GM19240 (cell line): ENCODE results near the gene XIRP1.
"Not testable (repeated sequence)": the region's sequence is repeated elsewhere in the genome, so short reads cannot be mapped to it uniquely, and the experiment has no call there.

ENCODE experiments used
- DNase-seq: peaks from one replicate; pipeline ENCODE4 v3.0.0; 2011; ENCODE audit warnings: low spot score; ENCODE audit not compliant: insufficient read length

The XIRP1 gene, protein sequence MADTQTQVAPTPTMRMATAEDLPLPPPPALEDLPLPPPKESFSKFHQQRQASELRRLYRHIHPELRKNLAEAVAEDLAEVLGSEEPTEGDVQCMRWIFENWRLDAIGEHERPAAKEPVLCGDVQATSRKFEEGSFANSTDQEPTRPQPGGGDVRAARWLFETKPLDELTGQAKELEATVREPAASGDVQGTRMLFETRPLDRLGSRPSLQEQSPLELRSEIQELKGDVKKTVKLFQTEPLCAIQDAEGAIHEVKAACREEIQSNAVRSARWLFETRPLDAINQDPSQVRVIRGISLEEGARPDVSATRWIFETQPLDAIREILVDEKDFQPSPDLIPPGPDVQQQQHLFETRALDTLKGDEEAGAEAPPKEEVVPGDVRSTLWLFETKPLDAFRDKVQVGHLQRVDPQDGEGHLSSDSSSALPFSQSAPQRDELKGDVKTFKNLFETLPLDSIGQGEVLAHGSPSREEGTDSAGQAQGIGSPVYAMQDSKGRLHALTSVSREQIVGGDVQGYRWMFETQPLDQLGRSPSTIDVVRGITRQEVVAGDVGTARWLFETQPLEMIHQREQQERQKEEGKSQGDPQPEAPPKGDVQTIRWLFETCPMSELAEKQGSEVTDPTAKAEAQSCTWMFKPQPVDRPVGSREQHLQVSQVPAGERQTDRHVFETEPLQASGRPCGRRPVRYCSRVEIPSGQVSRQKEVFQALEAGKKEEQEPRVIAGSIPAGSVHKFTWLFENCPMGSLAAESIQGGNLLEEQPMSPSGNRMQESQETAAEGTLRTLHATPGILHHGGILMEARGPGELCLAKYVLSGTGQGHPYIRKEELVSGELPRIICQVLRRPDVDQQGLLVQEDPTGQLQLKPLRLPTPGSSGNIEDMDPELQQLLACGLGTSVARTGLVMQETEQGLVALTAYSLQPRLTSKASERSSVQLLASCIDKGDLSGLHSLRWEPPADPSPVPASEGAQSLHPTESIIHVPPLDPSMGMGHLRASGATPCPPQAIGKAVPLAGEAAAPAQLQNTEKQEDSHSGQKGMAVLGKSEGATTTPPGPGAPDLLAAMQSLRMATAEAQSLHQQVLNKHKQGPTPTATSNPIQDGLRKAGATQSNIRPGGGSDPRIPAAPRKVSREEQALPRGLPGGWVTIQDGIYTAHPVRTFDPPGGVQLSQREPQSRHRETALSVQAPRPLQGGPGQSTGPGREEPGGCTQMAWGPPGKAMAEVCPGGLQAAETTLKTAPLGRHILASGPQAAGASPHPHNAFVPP (N-terminal part only)

DNA sequence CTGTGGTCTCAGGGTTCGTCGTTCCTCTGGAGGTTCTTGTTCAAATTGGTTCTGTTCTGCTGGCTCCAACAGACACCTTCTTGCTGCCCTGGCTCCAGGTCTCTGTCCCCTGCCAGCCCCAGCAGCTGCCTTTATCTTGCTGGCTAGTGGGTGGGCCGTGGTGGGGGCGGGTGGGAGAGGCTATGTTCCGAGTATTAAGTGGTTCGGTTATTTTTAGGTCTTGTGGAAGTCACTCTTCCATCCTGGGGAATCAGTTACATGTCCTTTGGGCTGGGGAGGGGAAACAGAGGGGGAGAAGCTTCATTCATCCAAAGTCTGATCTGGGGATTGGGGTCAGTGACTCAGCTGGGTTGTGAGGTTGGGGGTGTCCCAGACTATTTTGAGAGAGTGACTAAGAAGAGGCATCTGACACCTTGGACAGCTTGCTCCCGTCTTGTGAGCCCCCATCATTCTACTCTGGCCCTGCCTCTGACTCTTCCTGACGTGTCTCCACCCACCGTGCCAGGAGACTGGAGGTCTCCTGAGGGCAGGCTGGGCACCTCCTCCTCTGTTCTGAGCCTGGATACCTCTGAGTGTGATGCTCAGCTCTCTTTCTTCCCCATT is at the start of gene XIRP1:
Gene XIRP1 (minus strand): TSS at position 106 of the 603 bp plus-strand sequence. CDS start 3,150 bp downstream, outside the sequence.
- DNase-seq = no peak

DNA sequence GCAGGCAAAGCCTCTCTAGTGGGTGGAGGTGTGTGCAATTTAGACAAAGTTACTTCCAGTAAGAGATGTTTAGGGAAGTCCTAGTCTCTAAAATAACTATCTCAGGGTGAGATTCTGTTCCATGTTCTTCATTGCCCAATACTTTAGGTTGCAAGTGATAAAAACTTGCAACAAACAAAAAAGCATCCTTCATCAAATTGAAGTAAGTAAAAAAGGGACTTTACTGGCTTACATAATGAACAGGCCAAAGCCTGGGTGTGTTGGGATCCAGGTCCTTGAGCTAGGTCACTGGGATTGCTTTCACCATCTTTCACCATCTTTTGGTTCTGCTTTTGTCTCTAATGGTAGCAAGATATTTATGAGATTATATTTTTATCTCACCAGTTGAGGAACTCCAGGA is 49.2 kb upstream of the XIRP1 start:
- DNase-seq = no peak

DNA sequence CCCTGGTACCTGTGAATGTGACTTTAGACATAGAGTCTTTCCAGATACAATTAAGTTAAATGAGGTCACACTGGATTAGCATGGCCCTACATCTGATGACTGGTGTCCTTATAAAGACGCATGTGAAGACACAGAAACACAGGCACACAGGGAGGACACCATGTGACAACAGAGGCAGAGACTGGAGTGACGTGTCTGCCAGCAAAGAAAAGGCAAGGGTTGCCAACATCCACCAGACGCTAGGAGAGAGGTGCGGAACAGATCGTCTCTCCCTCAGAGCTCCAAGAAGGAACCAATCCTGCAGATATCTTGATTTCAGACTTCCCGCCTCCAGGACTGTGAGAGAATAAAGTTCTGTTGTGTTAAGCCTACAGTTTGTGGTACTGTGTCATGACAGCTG is 44.6 kb upstream of the XIRP1 start:
- no peak for DNase-seq

DNA sequence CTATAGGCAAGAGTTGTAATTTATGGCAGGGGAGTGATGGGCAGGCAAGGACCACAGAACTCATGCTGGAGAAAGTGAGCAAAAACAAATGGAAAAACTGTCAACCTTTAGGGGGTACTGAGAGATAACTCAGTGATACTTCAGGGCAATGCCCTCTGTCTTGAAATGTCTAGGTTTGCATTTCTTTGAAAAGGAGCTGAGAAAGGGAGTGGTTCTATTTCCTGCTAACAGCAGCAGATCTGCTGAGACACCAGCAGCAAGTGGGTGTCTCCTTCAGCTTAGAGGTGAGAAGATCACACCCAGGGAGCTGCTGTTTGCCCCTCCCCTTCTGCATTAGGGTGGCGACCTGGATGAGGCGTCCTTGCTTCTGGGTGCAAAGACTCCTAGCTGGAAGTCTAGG is 42.3 kb upstream of the XIRP1 start:
- DNase-seq = no peak

DNA sequence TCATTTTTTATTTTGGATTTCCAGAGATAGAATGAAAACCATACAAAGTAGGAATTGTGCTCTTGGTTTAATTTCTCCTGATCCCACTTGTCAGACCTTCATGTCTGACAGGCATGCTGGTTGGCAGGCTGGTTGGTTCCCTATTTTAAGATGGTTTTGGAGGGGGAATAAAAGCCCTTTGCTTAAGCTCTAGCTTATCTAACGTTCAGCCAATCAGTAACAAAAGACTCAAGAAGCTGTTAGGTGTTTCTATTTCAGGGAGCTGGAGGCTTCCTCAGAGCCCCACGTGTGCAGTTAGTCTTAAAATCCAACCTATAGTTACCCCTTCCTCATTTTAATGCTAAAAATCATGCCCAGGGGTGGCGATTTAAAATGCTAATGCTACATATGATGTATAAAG is 40.5 kb upstream of the XIRP1 start:
- no peak for DNase-seq

DNA sequence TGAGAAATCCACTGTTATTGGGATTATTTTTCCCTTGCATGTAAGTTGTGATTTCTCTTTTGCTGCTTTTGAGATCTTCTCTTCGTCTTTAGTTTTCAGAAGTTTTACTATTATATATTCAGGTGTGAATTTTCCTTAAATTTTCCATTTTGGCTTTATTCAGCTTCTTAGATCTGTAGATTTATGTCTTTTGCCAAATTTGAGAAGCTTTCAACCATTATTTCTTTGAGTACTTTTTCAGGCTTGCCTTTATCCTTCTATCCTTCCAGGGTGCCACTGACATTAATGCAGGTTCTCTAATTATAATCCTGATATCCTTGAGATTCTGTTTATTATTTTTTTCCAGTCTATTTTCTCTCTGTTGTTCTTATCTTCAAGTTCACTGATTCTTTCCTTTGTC is 38.1 kb upstream of the XIRP1 start:
- no peak for DNase-seq

DNA sequence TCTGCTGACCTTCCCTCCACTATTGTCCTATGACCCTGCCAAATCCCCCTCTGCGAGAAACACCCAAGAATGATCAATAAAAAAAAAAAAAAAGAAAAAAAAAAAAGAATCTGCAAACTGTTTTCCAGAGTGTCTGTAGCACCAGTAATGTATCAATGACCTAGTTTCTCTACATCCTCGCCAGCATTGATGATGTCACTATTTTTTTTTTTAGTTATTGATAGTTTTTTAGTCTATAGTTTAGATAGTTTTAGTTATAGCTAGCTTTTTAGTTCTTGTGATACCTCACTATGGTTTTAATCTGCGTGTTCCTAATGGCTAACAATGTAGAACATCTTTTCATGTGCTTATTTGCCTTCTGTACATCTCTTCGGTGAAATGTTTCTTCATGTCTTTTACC is 36.1 kb upstream of the XIRP1 start:
- DNase-seq = no peak

DNA sequence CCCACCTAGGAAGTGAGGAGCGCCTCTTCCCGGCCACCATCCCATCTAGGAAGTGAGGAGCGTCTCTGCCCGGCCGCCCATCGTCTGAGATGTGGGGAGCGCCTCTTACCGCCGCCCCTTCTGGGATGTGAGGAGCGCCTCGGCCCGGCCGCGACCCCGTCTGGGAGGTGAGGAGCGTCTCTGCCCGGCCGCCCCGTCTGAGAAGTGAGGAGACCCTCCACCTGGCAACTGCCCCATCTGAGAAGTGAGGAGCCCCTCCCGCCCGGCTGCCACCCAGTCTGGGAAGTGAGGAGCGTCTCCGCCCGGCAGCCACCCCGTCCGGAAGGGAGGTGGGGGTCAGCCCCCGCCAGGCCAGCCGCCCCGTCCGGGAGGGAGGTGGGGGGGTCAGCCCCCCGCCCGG is 35.2 kb upstream of the XIRP1 start:
- DNase-seq = not testable (repeated sequence)

DNA sequence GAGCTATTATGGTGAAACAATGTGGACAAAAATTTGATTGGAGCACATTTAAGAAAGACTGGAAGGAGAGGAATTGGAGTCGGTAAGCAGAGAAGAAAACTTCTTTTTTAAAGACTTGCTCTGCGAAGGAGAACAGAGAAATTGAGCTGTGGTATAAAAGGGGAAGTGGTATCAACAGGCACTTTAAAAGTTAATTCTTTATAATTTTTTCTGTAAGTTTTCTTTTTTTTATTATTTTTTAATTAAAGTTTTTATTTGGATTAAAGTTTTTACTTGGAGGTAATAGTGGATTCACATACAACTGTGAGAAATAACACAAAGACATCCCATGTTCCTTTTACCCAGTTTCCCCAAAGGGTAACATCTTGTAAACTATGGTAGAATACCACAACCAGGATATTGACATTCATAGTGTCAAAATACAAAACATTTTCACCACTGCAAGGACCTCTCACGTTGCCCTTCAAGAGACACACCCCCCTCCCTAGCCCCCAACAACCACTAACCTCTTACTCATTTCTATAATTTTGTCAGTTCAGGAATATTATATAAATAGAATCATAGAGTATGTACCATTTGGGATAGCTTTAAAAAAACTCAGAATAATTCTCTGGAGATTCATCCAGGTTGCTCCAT is 33.8 kb upstream of the XIRP1 start:
- no peak for DNase-seq

DNA sequence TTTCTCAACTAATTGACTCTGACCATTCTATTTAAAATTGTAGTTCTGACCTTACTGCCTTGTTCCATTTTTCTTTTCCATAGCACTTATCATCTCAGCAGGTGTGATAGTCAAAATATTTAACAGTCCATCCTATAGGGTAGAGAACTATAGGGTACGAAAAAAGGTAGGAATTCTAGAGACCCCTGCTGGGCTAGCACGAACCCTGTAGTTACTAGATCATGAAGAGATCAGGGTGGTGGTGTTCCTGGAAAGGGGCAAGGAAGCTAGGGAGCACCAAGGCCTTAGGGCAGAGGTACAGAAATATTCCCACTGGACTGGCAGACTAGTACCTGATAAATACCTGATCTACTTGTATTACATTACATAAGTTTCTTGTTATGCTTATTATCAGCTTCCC is 31.9 kb upstream of the XIRP1 start:
- no peak for DNase-seq

DNA sequence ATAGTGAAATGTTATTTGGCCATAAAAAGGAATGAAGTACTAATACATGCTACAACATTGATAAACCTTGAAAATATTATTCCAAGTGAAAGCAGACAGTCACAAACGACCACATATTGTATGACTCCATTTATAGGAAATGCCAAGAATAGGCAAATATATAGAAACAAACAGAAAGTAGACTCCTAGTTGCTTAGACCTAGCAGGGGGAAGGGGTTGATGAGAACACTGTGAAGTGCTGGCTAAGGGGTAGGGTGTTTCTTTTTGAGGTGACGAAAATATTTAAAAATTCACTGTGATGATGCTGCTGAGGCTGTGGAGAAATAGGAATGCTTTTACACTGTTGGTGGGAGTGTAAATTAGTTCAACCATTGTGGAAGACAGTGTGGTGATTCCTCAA is 30.5 kb upstream of the XIRP1 start:
- DNase-seq = no peak

DNA sequence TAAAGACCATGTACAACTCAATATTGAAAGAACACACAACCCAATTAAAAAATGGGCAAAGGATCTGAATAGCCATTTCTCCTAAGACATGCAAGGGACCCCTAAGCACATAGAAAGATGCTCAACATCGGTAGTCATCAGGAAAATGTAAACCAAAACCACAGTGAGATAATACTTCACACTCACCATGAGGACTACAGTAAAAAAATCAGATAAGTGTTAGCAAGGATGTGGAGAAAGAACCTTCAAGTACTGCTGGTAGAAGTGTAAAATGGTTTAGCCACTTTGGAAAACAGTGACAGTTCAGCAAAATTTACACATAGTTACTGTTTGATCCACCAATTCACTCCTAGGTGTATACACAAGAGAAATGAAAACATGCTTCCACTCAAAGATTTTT is 30.1 kb upstream of the XIRP1 start:
- DNase-seq = no peak

DNA sequence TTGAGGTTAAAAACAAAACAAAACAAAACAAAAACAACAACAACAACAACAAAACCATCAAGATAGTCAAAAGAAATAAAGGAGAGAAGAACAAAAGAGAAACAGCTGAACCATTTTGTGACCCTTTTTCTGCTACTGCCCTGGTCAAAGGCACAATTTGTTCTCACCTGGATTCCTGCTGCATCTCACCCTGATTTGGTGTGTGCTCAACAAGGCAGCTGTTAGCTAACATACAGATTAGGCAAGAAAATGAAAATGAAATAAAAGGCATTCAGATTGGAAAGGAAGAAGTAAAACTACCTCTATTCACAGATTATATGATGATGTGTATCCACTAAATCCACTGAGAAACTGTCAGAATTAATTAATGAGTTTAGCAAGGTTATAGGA is 28.7 kb upstream of the XIRP1 start:
- no peak for DNase-seq

DNA sequence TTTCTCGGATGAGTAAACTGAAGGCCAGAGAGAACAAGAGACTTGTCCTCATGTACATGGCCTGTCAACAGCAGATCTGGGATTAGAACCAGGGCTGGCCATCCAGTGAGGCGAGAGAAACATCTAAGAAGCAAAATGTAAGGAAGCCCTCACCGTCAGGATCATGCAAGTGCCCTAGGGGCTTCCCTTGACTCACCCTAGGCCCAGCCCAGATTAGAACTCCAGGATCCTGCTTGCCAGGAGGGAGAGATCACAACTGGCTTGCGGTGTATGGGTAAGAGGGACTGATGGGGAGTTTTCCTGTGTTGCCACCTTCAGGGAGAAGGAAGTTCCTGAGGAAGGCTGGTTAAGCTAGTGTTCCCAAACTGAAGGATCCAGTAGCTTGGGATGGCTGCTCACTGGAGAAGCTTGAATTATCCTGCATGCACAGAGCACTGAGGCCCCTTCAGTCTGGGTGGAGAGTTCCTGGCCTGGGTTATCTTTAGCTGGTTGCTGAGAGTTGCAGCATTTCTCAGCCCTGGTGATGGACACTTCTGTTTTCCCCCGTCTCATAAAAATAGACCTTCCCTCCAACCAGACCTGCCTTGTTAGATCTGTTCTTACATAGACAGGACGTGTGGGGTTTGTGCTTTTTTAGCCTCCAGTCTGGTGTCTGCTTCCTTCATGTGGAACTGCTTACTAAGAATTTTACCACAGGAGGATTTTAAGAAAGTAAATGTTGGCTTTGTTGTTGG is 28.2 kb upstream of the XIRP1 start:
- no peak for DNase-seq

DNA sequence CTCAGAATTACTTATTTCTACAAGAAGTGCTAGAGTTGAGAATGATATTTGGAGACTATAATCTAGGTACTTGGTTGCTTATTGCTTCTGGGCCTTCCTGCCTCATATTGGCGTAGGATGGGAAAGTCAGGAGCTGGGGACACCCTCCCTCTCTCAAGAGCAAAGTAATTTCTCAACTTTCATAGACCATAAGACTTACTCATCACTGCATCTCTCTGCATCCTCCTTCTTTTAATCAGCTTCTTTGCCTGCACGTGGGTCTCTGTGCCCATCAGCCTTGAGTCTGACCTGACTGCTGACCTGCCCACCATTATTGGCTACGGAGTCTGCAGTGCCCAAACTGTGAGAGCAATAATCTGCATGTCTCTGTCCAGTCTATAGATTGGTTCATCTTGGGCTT is 27.3 kb upstream of the XIRP1 start:
- no peak for DNase-seq

DNA sequence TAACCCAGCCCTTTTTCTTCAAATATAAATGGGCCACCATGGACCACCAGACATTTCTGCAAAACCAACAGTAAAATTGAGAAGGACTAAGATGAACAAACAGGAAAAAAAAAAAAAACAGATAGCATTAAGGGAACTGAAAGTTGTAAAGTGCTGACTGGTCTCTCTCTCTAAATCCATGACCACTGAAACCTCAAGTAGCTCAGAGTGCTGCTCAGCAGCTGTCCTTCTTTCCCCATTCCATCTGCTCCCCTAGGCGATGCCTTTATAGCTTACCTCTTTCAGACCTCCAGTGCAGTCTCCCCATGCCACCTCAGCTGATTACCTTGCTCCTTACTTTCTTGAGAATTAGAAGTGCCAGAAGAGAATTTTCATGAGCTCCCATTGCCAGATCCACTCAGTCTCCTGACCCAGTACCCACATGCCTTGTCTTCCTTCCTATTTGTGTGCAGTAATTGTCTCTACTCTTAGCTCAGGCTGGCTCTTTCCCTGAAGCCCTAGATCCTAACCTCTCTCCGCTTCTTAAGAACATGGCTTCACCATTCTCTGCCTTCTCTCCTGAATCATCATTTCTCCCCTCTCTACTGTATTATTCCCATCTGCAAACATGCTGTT is 23.9 kb upstream of the XIRP1 start:
- peak; percentile 58 for DNase-seq

DNA sequence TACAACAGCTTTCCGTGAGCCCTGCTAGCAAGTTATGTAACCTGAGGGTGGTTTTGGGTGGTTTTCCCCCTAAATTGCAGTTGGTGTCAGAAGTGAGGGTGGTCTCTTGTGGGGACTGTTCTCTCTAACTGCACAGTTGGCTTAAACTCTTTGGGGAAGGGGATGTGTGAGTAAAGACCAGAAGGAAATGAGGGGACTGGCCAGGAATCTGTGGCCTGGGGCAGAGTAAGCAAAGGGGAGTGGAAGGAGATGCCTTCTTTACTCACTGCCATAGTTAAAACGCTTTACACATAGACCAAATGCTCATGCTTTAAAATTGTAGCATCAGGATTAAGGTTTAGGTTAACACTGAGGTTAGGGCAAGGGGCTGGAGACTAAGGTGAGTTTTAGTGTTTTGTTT is 21.2 kb upstream of the XIRP1 start:
- DNase-seq = no peak

DNA sequence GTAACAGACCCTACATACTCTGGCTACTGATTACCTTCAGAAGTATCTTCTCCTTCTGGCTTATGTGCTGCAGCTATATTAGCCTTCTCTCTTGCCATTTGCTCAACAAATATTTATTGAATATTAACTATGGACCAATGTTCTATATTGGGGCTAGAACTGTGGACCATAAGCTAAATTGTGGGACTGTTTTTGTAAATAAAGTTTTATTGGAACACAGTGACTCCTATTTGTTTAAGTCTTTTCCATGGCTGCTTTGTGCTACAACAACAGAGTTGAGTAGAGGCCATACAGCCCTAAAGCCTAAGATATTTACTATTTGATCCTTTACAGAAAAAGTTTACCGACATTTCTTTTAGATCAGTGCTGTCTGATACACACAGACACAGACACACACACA is 20.3 kb upstream of the XIRP1 start:
- DNase-seq = no peak

DNA sequence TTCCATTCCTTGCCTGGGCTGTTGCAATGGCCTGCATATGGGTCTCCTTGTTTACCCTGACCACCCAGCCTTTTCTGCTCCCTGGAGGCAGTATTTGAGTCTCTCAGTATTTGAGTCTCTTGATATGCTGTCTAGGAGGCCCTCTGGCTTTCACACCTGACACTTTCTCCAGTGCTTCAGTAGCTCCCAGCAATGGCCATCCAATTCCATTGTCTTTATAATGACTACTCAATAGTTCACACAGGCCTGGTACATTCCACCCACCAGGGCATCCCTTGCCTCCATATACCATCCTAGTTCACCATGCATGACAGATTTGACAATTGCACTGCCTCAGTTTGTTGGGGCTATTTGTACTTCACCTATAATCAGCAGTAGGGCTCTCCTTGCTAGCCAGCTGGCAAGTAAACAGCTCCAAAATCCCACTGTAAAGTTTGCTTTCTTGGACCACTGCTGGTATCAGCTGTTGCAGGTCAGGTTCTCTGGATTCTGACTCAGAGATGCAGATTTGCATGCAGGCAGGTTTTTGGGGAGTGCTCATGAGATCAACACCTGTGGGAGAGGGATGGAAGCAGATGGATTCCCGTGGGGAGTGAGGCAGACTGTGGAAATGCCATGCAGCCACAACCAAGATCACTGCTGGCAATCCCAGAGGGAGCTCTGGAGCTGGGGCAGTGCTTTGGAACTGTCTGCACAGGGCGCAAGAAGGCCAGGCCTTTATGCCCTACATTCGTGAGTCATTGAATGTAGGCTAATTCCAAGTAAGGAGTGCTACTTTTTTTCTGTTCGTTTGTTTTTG is 19.1 kb upstream of the XIRP1 start:
- DNase-seq = no peak
